CD4-positive, alpha-beta T cell treated with Interleukin-17A for 4 hours (primary cell): ENCODE data around the gene PRKAB2.
"Not testable (repeated sequence)": the region's sequence is repeated elsewhere in the genome, so short reads cannot be mapped to it uniquely, and the experiment has no call there.

Experiments used
- DNase-seq: peaks from one replicate; pipeline ENCODE4 v3.0.0-alpha.2; 2020; ENCODE audit warnings: mixed read lengths

Gene PRKAB2

DNA sequence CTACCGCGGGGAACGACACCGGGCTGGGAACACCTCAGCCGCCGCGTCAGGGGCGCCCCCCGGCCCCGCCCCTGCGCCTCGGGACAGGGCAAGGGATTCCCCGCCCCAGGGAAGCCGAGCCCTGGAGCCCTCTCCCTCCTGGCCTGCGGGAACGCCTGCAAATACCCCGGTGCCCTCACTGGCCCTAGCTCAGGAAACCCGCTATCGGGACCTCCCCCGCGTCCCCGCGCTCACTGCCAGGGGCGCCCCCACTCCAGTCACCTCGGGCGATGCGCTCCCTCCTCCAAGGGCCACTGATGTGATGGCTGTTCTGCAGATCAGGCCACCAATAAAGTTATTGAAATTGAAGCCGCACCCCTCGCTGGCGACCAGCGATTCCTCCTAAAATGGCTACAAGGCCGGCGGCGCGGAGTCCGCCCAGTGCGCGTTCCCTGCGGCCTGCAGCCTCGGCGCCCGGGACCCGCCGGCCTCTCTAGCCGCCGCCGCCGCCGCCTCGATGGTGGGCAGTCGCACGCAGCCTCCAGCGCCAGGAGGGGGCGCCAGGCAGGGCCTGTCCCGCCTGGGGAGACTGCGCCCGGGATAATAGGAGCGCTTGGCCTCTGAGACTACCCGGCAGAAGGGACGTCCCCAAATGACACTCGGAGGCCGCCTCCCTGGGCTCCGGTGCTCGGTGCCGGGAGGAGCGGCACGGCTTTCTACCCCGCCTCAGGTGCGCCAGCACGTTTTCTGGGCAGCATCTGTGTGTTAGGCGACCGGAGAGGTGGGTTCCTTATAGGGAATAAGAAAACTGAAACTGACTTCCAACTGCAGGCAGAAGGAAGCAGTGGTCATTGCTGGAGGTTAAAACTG, at the start of gene PRKAB2:
PRKAB2 (minus strand) TSS at position 303 of the 849 bp plus-strand sequence. CDS start 326 bp downstream, outside the sequence.
- DNase-seq, result peak; percentile 92

DNA sequence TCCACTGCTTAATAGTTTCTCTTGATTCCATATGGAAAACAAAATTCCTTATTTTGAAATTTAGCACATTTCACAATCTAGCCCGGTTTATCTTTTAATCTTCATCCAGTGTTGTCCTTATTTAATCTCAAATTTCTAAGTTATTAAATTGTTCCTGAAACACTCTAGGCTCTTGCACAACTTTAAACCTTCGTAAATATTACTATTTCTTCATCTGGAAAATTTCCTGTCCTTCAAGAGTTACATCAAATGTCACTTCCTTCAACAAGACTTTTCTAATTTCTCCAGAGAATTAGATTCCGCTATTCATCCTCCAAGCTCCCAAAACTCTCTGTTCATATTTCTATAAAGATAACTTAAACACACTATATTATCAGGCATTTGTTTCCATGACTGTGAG, 46.3 kb upstream of the PRKAB2 start:
- no peak for DNase-seq

DNA sequence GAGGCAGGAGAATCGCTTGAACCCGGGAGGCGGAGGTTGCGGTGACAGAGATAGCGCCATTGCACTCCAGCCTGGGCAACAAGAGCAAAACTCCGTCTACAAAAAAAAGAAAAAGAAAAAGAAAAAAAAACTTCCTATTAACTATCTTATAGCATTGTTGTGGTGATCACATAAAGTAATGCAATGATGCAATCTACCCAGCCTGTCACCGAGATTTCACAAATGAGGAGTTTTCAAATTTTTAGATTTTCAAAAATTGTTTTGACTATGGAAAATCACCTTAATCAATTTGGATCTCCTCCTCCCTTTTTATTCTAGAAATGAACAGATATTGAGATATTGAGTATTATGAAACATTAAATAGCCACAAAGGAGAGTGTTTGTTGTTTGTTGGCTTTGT, 44.9 kb upstream of the PRKAB2 start:
- no peak for DNase-seq

DNA sequence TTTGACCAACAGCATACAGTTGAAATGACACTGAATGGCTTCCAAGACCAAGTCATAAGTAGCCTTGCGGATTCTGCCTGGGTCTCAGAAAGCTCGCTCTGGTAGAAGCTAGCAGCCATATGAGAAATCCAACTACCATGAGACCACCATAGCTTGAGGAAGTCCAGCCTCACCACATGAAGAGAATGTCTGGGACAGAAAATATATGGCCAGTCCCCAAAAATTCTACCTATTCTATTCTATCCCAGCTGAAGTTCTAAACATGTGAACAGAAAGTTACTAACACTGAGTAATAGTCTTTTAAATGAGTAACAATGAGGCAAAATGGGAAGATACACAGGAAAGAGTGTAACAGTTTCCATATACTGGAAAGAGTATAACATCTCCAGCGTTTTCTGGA, 43.9 kb upstream of the PRKAB2 start:
- DNase-seq, result no peak

DNA sequence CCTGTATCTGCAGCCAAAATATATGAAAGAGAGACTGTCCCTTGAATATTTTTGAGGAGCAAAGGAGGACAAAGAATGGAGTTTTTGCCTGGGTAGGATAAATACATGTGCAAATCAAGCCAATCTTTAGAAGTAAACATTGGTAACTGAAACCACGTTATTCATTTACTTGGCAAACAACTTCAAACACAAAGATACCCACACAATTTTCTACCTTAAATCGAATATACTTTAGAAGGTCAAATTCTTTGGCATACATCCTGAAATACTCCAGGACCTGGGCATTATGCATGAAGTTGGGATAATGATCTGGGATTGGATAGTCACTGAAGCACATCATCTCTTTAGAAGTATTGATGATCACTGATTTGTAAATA, 43.3 kb upstream of the PRKAB2 start:
- no peak for DNase-seq

DNA sequence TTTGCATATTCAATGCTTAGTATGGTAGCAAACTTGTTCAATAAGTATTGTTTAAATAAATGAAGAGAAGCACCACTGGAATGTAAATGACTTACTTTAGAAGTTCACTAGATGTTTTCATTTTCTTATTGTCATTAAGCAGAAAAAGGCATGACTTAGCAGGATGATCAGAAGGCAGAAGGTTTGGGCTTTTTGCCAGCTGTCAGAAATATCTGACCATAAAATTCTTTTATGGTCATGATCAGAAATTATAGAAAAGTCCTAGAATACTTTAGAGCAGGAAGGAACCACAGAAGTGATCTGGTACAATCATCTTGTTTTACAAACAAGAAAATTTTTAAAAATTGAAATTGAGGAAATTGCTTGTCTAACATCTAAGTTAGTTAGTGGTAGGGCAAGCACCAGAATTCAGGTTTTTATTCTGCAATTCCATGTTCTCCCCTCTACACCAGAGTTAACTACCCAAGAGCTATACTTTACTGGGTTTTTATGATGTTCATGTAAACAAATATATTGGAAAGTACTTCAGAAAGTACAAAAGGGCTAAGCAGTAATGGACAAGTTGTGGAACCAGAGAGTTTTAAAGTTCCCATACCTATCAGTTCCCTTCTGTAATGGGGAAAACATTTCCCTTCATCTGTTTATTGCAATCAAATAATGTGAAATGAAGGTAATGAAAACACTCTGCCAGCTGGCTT, 42.7 kb upstream of the PRKAB2 start:
- DNase-seq, result no peak

GRCh38 chr1:147214325-147214724, 42.1 kb upstream of the PRKAB2 start:
- DNase-seq, result no peak

- DNase-seq, result no peak
Observed at GRCh38 chr1:147213271-147213670, 41.0 kb upstream of the PRKAB2 start.

GRCh38 chr1:147211577-147211976, 39.3 kb upstream of the PRKAB2 start:
- no peak for DNase-seq

GRCh38 chr1:147210987-147211386, 38.7 kb upstream of the PRKAB2 start:
- no peak for DNase-seq

DNA sequence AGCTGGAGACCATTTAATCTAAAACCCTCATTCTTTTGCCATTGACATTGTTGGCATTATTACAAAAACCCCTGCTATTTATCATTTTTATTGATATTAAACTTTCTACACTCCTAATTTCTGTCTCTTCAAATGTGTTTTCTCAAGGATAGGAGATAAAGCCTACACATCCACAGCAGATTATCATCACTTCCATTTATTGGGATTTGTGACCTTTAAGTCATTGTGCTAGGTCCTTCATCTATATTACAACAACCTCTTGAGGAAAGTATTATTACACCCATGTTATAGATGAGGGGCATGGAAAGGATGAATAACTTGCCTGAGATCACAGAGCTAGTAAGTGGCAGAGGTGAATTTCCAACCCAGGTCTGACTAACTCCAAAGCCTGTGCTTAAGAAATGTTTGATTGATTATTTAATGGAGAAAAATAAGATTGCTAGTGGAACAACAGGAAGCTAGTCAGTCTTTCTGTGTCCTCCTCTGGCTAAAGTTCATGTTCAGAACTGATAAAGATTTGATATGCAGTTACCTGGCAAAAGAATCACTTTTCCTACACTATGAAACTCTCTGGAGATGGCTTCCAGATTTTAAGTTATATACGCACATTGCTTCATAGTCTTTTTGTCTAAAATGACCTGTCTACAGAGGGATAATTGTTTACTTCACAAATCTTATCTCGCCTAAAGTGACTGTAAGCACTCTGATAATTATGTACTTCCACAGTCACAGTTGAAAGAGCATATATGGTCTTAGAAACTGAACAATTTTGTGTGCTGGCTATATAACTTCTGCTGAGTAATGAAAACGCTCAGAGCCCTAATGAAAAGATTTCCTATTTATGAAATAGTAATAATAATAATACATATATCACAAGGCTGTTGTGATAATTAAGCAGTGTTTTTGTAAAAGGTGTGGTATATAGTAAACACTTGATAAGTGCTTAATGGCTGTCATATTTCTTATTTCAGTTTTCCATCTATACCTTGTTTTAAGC, 37.9 kb upstream of the PRKAB2 start:
- no peak for DNase-seq

DNA sequence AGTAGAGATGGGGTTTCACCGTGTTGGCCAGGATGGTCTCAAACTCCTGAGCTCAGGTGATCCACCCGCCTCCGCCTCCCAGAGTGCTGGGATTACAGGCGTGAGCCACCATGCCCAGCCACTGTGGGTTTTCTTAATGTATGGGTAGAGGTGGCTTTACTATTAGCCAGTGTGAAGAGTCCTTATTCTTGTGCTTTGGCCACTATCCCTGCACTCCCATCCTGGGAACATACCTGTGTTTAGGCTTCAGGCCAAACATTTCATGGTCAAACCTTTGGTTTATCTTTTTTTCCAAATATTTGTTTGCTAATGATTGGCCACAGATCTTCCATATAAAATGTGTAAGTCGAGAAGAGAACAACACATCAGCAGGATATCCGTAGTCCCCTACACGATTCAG, 36.3 kb upstream of the PRKAB2 start:
- DNase-seq, result no peak

- DNase-seq, result no peak
Observed at GRCh38 chr1:147207192-147207591, 34.9 kb upstream of the PRKAB2 start.

DNA sequence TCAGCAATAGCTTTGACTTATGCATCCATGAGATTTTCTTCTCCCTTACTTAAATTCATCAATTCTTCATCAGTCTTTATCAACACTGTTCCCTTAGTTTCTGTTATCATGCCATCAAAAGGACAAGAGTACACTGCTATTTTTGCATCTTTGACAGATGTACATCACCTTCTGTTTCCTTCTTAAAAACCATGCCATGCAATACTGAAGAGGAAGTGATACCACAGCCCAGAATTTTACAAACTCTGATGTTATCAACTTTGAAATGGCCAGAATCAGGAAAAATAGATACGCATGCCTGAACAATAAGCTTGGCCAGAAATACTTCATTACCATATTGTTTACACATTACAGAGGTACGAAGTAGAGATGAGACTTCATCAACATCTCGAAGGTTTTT, 31.8 kb upstream of the PRKAB2 start:
- DNase-seq, result no peak

GRCh38 chr1:147202576-147202975, 30.3 kb upstream of the PRKAB2 start:
- no peak for DNase-seq

- no peak for DNase-seq
Observed at GRCh38 chr1:147201786-147202185, 29.5 kb upstream of the PRKAB2 start.

DNA sequence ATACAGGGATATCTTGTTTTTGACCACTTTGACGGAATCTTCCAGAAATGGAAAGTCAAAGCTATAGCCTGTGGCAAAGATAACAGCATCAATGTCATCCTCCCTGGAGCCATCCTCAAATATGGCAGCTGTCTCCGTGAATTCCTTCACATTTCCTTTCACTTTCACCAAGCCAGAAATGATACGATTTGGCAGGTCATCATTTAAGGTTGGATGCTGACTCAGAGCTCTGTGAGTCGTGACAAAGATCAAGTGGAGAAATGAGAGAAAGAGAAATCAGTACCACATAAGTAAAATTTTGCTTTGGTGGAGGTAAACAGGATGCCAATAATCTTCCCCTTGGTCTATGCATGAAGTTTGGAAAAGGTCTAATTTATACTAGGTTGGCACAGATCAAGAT, 29.0 kb upstream of the PRKAB2 start:
- no peak for DNase-seq

DNA sequence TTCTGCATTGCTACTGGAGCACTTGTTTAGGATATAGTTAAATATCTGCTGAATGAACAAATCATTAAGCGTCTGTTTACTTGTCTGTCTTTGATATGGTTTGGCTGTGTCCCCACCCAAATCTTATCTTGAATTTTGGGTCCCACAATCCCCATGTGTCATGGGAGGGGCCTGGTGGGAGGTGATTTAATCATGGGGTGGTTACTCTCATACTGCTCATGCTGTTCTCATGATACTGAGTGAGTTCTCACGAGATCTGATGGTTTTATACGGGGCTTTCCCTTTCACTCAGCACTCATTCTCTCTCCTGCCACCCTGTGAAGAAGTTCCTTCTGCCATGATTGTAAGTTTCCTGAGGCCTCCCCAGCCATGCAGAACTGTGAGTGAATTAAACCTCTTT, 25.1 kb upstream of the PRKAB2 start:
- DNase-seq, result not testable (repeated sequence)

GRCh38 chr1:147189514-147189913, 17.2 kb upstream of the PRKAB2 start:
- DNase-seq, result no peak

GRCh38 chr1:147185432-147185831, 13.2 kb upstream of the PRKAB2 start:
- DNase-seq, result no peak

- DNase-seq, result no peak
Observed at GRCh38 chr1:147177611-147178380, 5.5 kb upstream of the PRKAB2 start.
